Measurements from ENCODE around the gene SLC24A2. TPM values are rescaled to one million over a fixed set of nuclear protein-coding genes. Genes with fewer than 3 reads are reported as not detected.

SLC24A2 gene
- total RNA-seq, 2 experiments from 2014 or later: not detected

GRCh38 chr9:19748278-19749126 lies 40.3 kb downstream of the SLC24A2 start:
- CTCF ChIA-PET: interaction anchor here (0.5 kb wide), 1 partner anchor 515 kb away, joined by 4 read pairs; no protein-coding TSS in a partner anchor
- Mint-ChIP-seq H3K9me3 (no peaks in the 10 kb centered on the region), H3K4me1 (ENCODE audit: low read depth) (peaks cover 7% of the 10 kb centered on the region), H3K4me3 (no peak overlapping the region), H3K36me3 (ENCODE audit: low read depth) (no peaks in the 10 kb centered on the region), H3K27ac (no peak overlapping the region), H3K27me3 (ENCODE audit: low read depth) (no peaks in the 10 kb centered on the region)
- intact Hi-C loops (cut with micrococcal nuclease): loop anchor here (10.0 kb wide), 1 partner anchor 254 kb away; no protein-coding TSS in a partner anchor
- no peak for DNase-seq

- no peaks in the 10 kb centered on the region for H3K9me3 Mint-ChIP-seq
- H3K27ac Mint-ChIP-seq: no peak overlapping the region
- CTCF ChIA-PET: no interaction called here
- peaks cover 7% of the 10 kb centered on the region for H3K4me1 Mint-ChIP-seq (ENCODE audit: low read depth)
- H3K4me3 Mint-ChIP-seq: no peak overlapping the region
- no peaks in the 10 kb centered on the region for H3K27me3 Mint-ChIP-seq (ENCODE audit: low read depth)
- no peak for DNase-seq
- no peaks in the 10 kb centered on the region for H3K36me3 Mint-ChIP-seq (ENCODE audit: low read depth)
- intact Hi-C loops (cut with micrococcal nuclease): loop anchor here (10.0 kb wide), 1 partner anchor 251 kb away; no protein-coding TSS in a partner anchor
Observed at GRCh38 chr9:19746223-19746622, 42.6 kb downstream of the SLC24A2 start.

- Mint-ChIP-seq H3K4me1 (ENCODE audit: low read depth) (no peaks in the 10 kb centered on the region), H3K9me3 (no peaks in the 10 kb centered on the region), H3K27me3 (ENCODE audit: low read depth) (no peaks in the 10 kb centered on the region), H3K27ac (no peak overlapping the region), H3K36me3 (ENCODE audit: low read depth) (no peaks in the 10 kb centered on the region), H3K4me3 (no peak overlapping the region)
- CTCF ChIA-PET: interaction anchor here (1.4 kb wide), 1 partner anchor 276 kb away, joined by 3 read pairs; no protein-coding TSS in a partner anchor
- intact Hi-C loops (cut with micrococcal nuclease): loop anchor here (10.0 kb wide), 1 partner anchor 246 kb away; no protein-coding TSS in a partner anchor
- no peak for DNase-seq
Observed at GRCh38 chr9:19741178-19741577, 47.7 kb downstream of the SLC24A2 start.

Data from activated naive CD4-positive, alpha-beta T cell treated with anti-CD3 and anti-CD28 coated beads for 36 hours (primary cell).